B cell (primary cell): Measurements from ENCODE around the gene BAMBI. TPM values are rescaled to one million over a fixed set of nuclear protein-coding genes. Genes with fewer than 3 reads are reported as not detected.

Experiments used
- ATAC-seq: fragments of 200-7000 bp; cut with Tn5 transposase; one replicate; pipeline ENCODE4 v1.10.0; 2021; ENCODE audit warnings: low read depth, mild to moderate bottlenecking, moderate number of reproducible peaks, moderate library complexity
- CTCF ChIA-PET: fragments of 350-600 bp; sonication (Branson Sonifier 250); formaldehyde crosslinking; loops from one replicate; lab custom pipeline; 2021; ENCODE audit warnings: antibody characterized with exemption, inconsistent platforms; lab: Charles Lee
- POLR2A ChIA-PET: fragments of 350-600 bp; sonication (Branson Sonifier 250); formaldehyde crosslinking; loops from one replicate; lab custom pipeline; 2021; ENCODE audit warnings: antibody characterized with exemption; lab: Charles Lee
- DNase-seq: peaks from one replicate; pipeline ENCODE4 v3.0.0; 2013
- H2AFZ ChIP-seq: 2 replicates; pipeline ENCODE4 v1.6.1; 2012; ENCODE audit warnings: mild to moderate bottlenecking, low read depth, low read length; ENCODE audit not compliant: insufficient read depth, poor library complexity, severe bottlenecking
- H3K27ac ChIP-seq, 2 donors: 1 replicate in 1 of 2; 2 replicates in 1 of 2; pipeline ENCODE4 v1.5.1; 2012 to 2013; ENCODE audit warnings: low read length in 2 of 2, mild to moderate bottlenecking in 2 of 2, moderate library complexity in 1 of 2
- H3K27me3 ChIP-seq, 4 experiments: fragments of 200-600 bp in 1 of 4; sonication (generic) in 1 of 4; replicated peaks in 1 of 4; 1 replicate in 2 of 4; 2 replicates in 2 of 4; pipeline versions ENCODE4 v1.6.1 to v1.7.0; 2013 to 2016; ENCODE audit warnings: low read length in 3 of 4, mild to moderate bottlenecking in 2 of 4, mixed read lengths in 1 of 4, moderate library complexity in 1 of 4; ENCODE audit not compliant: insufficient read depth in 4 of 4, control insufficient read depth in 3 of 4; ENCODE audit errors: control extremely low read depth in 1 of 4
- H3K36me3 ChIP-seq, 2 experiments: replicated peaks in 1 of 2; 1 replicate in 1 of 2; 2 replicates in 1 of 2; pipeline versions ENCODE4 v1.6.1 to v1.7.1; 2013; ENCODE audit warnings: low read length in 1 of 2; ENCODE audit not compliant: insufficient read depth in 2 of 2, control insufficient read depth in 1 of 2; ENCODE audit errors: control extremely low read depth in 1 of 2, extremely low read depth in 1 of 2
- H3K4me1 ChIP-seq, 2 donors: fragments of 200-600 bp in 1 of 2; sonication (generic) in 1 of 2; 1 replicate in 1 of 2; 2 replicates in 1 of 2; pipeline versions ENCODE4 v1.5.1 to v1.6.1; 2013 to 2017; ENCODE audit warnings: low read length in 2 of 2; ENCODE audit not compliant: control insufficient read depth in 2 of 2, insufficient read depth in 2 of 2
- H3K4me2 ChIP-seq: replicated peaks from 2 replicates; pipeline ENCODE3; 2012; ENCODE audit warnings: mild to moderate bottlenecking, low read depth, low read length; ENCODE audit not compliant: poor library complexity, severe bottlenecking
- H3K4me3 ChIP-seq, 5 experiments: fragments of 200-600 bp in 1 of 5; sonication (generic) in 1 of 5; 1 replicate in 3 of 5; 2 replicates in 2 of 5; pipeline versions ENCODE4 v1.5.1 to v1.7.0; 2011 to 2016; ENCODE audit warnings: low read length in 4 of 5, mild to moderate bottlenecking in 4 of 5, low read depth in 2 of 5, control low read depth in 1 of 5, moderate library complexity in 1 of 5; ENCODE audit not compliant: insufficient read depth in 1 of 5; ENCODE audit errors: control extremely low read depth in 1 of 5, extremely low read depth in 1 of 5
- H3K79me2 ChIP-seq: fragments of 200-600 bp; sonication (generic); one replicate; pipeline ENCODE4 v1.6.0; 2016; ENCODE audit warnings: low read length; ENCODE audit not compliant: control insufficient read depth, insufficient read depth
- H3K9ac ChIP-seq: fragments of 200-600 bp; sonication (generic); 2 replicates; pipeline ENCODE4 v1.6.1; 2017; ENCODE audit warnings: mild to moderate bottlenecking, low read length, moderate library complexity
- H3K9me3 ChIP-seq, 3 donors: one replicate each; pipeline versions ENCODE4 v1.6.1 to v1.7.1; 2013; ENCODE audit warnings: low read length in 2 of 3; ENCODE audit not compliant: control insufficient read depth in 2 of 3, insufficient read depth in 1 of 3; ENCODE audit errors: control extremely low read depth in 1 of 3
- H4K20me1 ChIP-seq: 2 replicates; pipeline ENCODE4 v1.6.0; 2012; ENCODE audit warnings: mild to moderate bottlenecking, low read length; ENCODE audit not compliant: insufficient read depth, control insufficient read depth, poor library complexity, severe bottlenecking
- H3K27ac Mint-ChIP-seq: one replicate; pipeline ENCODE4 v1.8.0; 2021; ENCODE audit warnings: mixed read lengths
- H3K27me3 Mint-ChIP-seq: one replicate; pipeline ENCODE4 v1.8.0; 2021; ENCODE audit warnings: mixed read lengths
- H3K4me1 Mint-ChIP-seq: one replicate; pipeline ENCODE4 v1.8.0; 2021; ENCODE audit warnings: mixed read lengths
- H3K4me3 Mint-ChIP-seq: one replicate; pipeline ENCODE4 v1.8.0; 2021; ENCODE audit warnings: mixed read lengths
- H3K9me3 Mint-ChIP-seq: one replicate; pipeline ENCODE4 v1.8.0; 2022; ENCODE audit warnings: mixed read lengths; ENCODE audit not compliant: insufficient read depth
- CTCF ChIP-seq: fragments of 200-600 bp; IDR thresholded peaks from one replicate; pipeline ENCODE4 v1.8.0; 2022; ENCODE audit warnings: antibody characterized with exemption, mild to moderate bottlenecking
- EZH2 ChIP-seq: IDR thresholded peaks from 2 replicates; pipeline ENCODE4 v1.6.1; 2012; ENCODE audit warnings: borderline replicate concordance, low read depth, mild to moderate bottlenecking, moderate library complexity, low read length; ENCODE audit not compliant: insufficient read depth, poor library complexity, severe bottlenecking
- WGBS: methylation state at CpG from one replicate; pipeline ENCODE4 v1.1.5; 2013; ENCODE audit warnings: missing lambda C conversion rate; ENCODE audit not compliant: insufficient coverage; 5-methylcytosine and 5-hydroxymethylcytosine counted together
- intact Hi-C: fragments of 100-400 bp; cut with micrococcal nuclease; formaldehyde crosslinking; loops from one replicate; pipeline ENCODE4 v1.10.0; 2022
- polyA plus RNA-seq: library from polyadenylated mRNA; depleted of rRNA; stranded (reverse); fragments of >200 nt; gene quantifications from 2 replicates; pipeline ENCODE4 v1.2.3, GENCODE V29; 2012
- total RNA-seq, 2 donors: library from RNA; stranded (reverse); fragments of 120-200 nt in 1 of 2; gene quantifications; 1 replicate in 1 of 2; 2 replicates in 1 of 2; pipeline versions ENCODE4 v1.2.3 to v1.2.4, GENCODE V29; 2013 to 2022

BAMBI gene
- total and polyA plus RNA-seq, 2 donors (not counting 1 experiment from before 2014, with no cell fraction given) = 0.84 to 1.9 TPM

- Histone ChIP-seq H3K4me2 (no peak overlapping the region), H3K79me2 (no peaks in the 10 kb centered on the region), H3K4me1 (no peaks in the 10 kb centered on the region), H3K36me3 (no peaks in the 10 kb centered on the region), H3K9me3 (peaks cover 0 to 15% (median 0%) of the 10 kb centered on the region in 3 donors), H3K27me3 (no peaks in the 10 kb centered on the region), H2AFZ (no peak overlapping the region), H4K20me1 (no peaks in the 10 kb centered on the region), H3K4me3 (no peak overlapping the region), H3K27ac (no peak overlapping the region), H3K9ac (no peak overlapping the region)
- no peak for ATAC-seq
- Mint-ChIP-seq H3K4me3 (no peak overlapping the region), H3K27ac (no peak overlapping the region), H3K27me3 (peaks cover 7% of the 10 kb centered on the region), H3K9me3 (no peaks in the 10 kb centered on the region), H3K4me1 (no peaks in the 10 kb centered on the region)
- intact Hi-C loops = no loop called here
- no peak for DNase-seq
- ChIA-PET CTCF (interaction anchor here (0.5 kb wide), 1 partner anchor 59 kb away, joined by 3 read pairs; no protein-coding TSS in a partner anchor), POLR2A (no interaction called here)
- WGBS = 80% methylated on average over 1 of the region's 9 CpGs
- TF ChIP-seq EZH2 (no peak), CTCF (no peak)
These were observed 31.8 kb downstream of the BAMBI start for GRCh38 chr10:28709001-28709710.

GRCh38 chr10:28710202-28710886 lies 33.0 kb downstream of the BAMBI start:
- ChIA-PET CTCF (interaction anchor here (1.1 kb wide), 1 partner anchor 22 kb away, joined by 3 read pairs; no protein-coding TSS in a partner anchor), POLR2A (no interaction called here)
- intact Hi-C loops = no loop called here
- H3K27ac Mint-ChIP-seq = no peak overlapping the region
- H3K27me3 ChIP-seq = no peaks in the 10 kb centered on the region
- no peaks in the 10 kb centered on the region for H4K20me1 ChIP-seq
- no peaks in the 10 kb centered on the region for H3K36me3 ChIP-seq
- no peaks in the 10 kb centered on the region for H3K9me3 Mint-ChIP-seq
- no peaks in the 10 kb centered on the region for H3K4me1 Mint-ChIP-seq
- no peak overlapping the region for H3K4me3 ChIP-seq
- no peak overlapping the region for H3K4me2 ChIP-seq
- 74% methylated on average over 5 of the region's 6 CpGs for WGBS
- H3K4me3 Mint-ChIP-seq = no peak overlapping the region
- H3K9ac ChIP-seq = no peak overlapping the region
- DNase-seq = no peak
- H3K27me3 Mint-ChIP-seq = peaks cover 7% of the 10 kb centered on the region
- ATAC-seq = no peak
- no peak overlapping the region for H3K27ac ChIP-seq
- H3K79me2 ChIP-seq = no peaks in the 10 kb centered on the region
- no peaks in the 10 kb centered on the region for H3K4me1 ChIP-seq
- H3K9me3 ChIP-seq = peaks cover 0 to 15% (median 0%) of the 10 kb centered on the region in 3 donors
- H2AFZ ChIP-seq = no peak overlapping the region
- TF ChIP-seq EZH2 (no peak), CTCF (no peak)
